ENCODE results near the gene POU4F3.

POU4F3 gene

GRCh38 chr5:146340260-146341081, 1.8 kb downstream of the POU4F3 start:
- DNase-seq (ENCODE audit: low read depth), result no peak

- DNase-seq (ENCODE audit: low read depth), result no peak
Measured at GRCh38 chr5:146341854-146342253, 3.2 kb downstream of the POU4F3 start.

GRCh38 chr5:146342519-146342881, 3.9 kb downstream of the POU4F3 start:
- no peak for DNase-seq (ENCODE audit: low read depth)

- no peak for DNase-seq (ENCODE audit: low read depth)
Measured at GRCh38 chr5:146342882-146343865, 4.5 kb downstream of the POU4F3 start.

- DNase-seq (ENCODE audit: low read depth), result no peak
Measured at GRCh38 chr5:146344155-146345118, 5.8 kb downstream of the POU4F3 start.

GRCh38 chr5:146345240-146345577, 6.6 kb downstream of the POU4F3 start:
- no peak for DNase-seq (ENCODE audit: low read depth)

- DNase-seq (ENCODE audit: low read depth), result no peak
Measured at GRCh38 chr5:146345578-146346366, 7.1 kb downstream of the POU4F3 start.

- no peak for DNase-seq (ENCODE audit: low read depth)
Measured at GRCh38 chr5:146357126-146357525, 18.5 kb downstream of the POU4F3 start.

- DNase-seq (ENCODE audit: low read depth), result no peak
Measured at GRCh38 chr5:146359836-146360235, 21.2 kb downstream of the POU4F3 start.

- no peak for DNase-seq (ENCODE audit: low read depth)
Measured at GRCh38 chr5:146363161-146363874, 24.7 kb downstream of the POU4F3 start.

GRCh38 chr5:146365618-146366017, 27.0 kb downstream of the POU4F3 start:
- no peak for DNase-seq (ENCODE audit: low read depth)

- no peak for DNase-seq (ENCODE audit: low read depth)
Measured at GRCh38 chr5:146366904-146367303, 28.3 kb downstream of the POU4F3 start.

GRCh38 chr5:146368137-146368536, 29.5 kb downstream of the POU4F3 start:
- DNase-seq (ENCODE audit: low read depth), result no peak

GRCh38 chr5:146369691-146370090, 31.1 kb downstream of the POU4F3 start:
- no peak for DNase-seq (ENCODE audit: low read depth)

GRCh38 chr5:146376821-146377220, 38.2 kb downstream of the POU4F3 start:
- DNase-seq (ENCODE audit: low read depth), result no peak

GRCh38 chr5:146378986-146379385, 40.3 kb downstream of the POU4F3 start:
- no peak for DNase-seq (ENCODE audit: low read depth)

GRCh38 chr5:146380714-146381113, 42.1 kb downstream of the POU4F3 start:
- DNase-seq (ENCODE audit: low read depth), result no peak

GRCh38 chr5:146388386-146388785, 49.7 kb downstream of the POU4F3 start:
- no peak for DNase-seq (ENCODE audit: low read depth)

GRCh38 chr5:146390469-146390868, 51.8 kb downstream of the POU4F3 start:
- DNase-seq (ENCODE audit: low read depth), result no peak
